SK-N-SH (cell line): ENCODE measurements around the gene KLK14. TPM values are rescaled to one million over a fixed set of nuclear protein-coding genes. Genes with fewer than 3 reads are reported as not detected.

Experiments used
- CTCF ChIA-PET: fragments of 300-600, 350-600 bp; formaldehyde crosslinking; extraction: SDS; loops from one replicate; lab custom pipeline; 2021; lab: Yijun Ruan, JAX
- POLR2A ChIA-PET: fragments of 350-600 bp; sonication (Branson Sonifier 250); formaldehyde crosslinking; extraction: SDS; loops from one replicate; lab custom pipeline; 2020; ENCODE audit warnings: antibody characterized with exemption, inconsistent platforms; lab: Yijun Ruan, JAX
- DNase-seq: peaks from one replicate; pipeline ENCODE4 v3.0.0; 2012
- H2AFZ ChIP-seq: fragments of 200-600 bp; sonication (generic); 2 replicates; pipeline ENCODE4 v1.8.1; 2016; ENCODE audit warnings: antibody characterized with exemption, mild to moderate bottlenecking, low read depth
- H3F3A ChIP-seq: fragments of 200-600 bp; sonication (generic); replicated peaks from 2 replicates; pipeline ENCODE3; 2016; ENCODE audit warnings: antibody characterized with exemption, mild to moderate bottlenecking; ENCODE audit not compliant: insufficient read depth
- H3K27ac ChIP-seq, 2 experiments: fragments of 200-500 bp in 1 of 2; fragments of 200-600 bp in 1 of 2; sonication (Bioruptor generic) in 1 of 2; sonication (generic), shearing (Covaris generic) in 1 of 2; 2 replicates each; pipeline versions ENCODE4 v1.5.1 to v1.6.1; 2014 to 2016; ENCODE audit warnings: low read depth in 2 of 2, inconsistent platforms in 1 of 2, low read length in 1 of 2, mild to moderate bottlenecking in 1 of 2, mixed read lengths in 1 of 2
- H3K27me3 ChIP-seq: fragments of 200-600 bp; sonication (generic), shearing (Covaris generic); 2 replicates; pipeline ENCODE4 v1.6.1; 2016; ENCODE audit warnings: mixed run types; ENCODE audit not compliant: insufficient read depth
- H3K36me3 ChIP-seq, 2 experiments: fragments of 200-500 bp in 1 of 2; fragments of 200-600 bp in 1 of 2; sonication (Bioruptor generic) in 1 of 2; sonication (generic) in 1 of 2; replicated peaks in 1 of 2; 2 replicates each; pipeline versions ENCODE3 to v1.5.1; 2014 to 2016; ENCODE audit warnings: low read length in 1 of 2, mild to moderate bottlenecking in 1 of 2; ENCODE audit not compliant: insufficient read depth in 2 of 2, control insufficient read depth in 1 of 2
- H3K4me1 ChIP-seq, 2 experiments: fragments of 200-500 bp in 1 of 2; fragments of 200-600 bp in 1 of 2; sonication (Bioruptor generic) in 1 of 2; sonication (generic), shearing (Covaris generic) in 1 of 2; 2 replicates each; pipeline versions ENCODE4 v1.5.1 to v1.6.1; 2014 to 2016; ENCODE audit warnings: low read depth in 1 of 2, low read length in 1 of 2, mixed run types in 1 of 2; ENCODE audit not compliant: insufficient read depth in 2 of 2, control insufficient read depth in 1 of 2
- H3K4me2 ChIP-seq: fragments of 200-600 bp; sonication (generic), shearing (Covaris generic); 2 replicates; pipeline ENCODE4 v1.6.1; 2017; ENCODE audit warnings: mixed run types
- H3K4me3 ChIP-seq, 2 experiments: fragments of 200-500 bp in 1 of 2; fragments of 200-600 bp in 1 of 2; sonication (Bioruptor generic) in 1 of 2; sonication (generic), shearing (Covaris generic) in 1 of 2; 2 replicates each; pipeline versions ENCODE4 v1.5.1 to v1.8.1; 2014 to 2016; ENCODE audit warnings: low read depth in 2 of 2, inconsistent platforms in 1 of 2, low read length in 1 of 2, mild to moderate bottlenecking in 1 of 2, mixed read lengths in 1 of 2, moderate library complexity in 1 of 2
- H3K79me2 ChIP-seq: fragments of 200-600 bp; sonication (generic); 2 replicates; pipeline ENCODE4 v1.8.1; 2017; ENCODE audit warnings: mild to moderate bottlenecking; ENCODE audit not compliant: insufficient read depth
- H3K9ac ChIP-seq: fragments of 200-600 bp; sonication (generic); 2 replicates; pipeline ENCODE4 v1.6.1; 2017; ENCODE audit warnings: mixed run types
- H3K9me2 ChIP-seq: fragments of 200-600 bp; sonication (generic); 2 replicates; pipeline ENCODE4 v1.6.1; 2017; ENCODE audit warnings: mixed run types
- H3K9me3 ChIP-seq: fragments of 200-600 bp; sonication (generic); 2 replicates; pipeline ENCODE4 v1.6.1; 2017; ENCODE audit warnings: mixed run types, mild to moderate bottlenecking, moderate library complexity
- H4K20me1 ChIP-seq: fragments of 200-600 bp; sonication (generic); 2 replicates; pipeline ENCODE4 v1.6.1; 2017; ENCODE audit warnings: mild to moderate bottlenecking, mixed run types; ENCODE audit not compliant: insufficient read depth
- CTCF ChIP-seq: fragments of 200-600 bp; sonication (generic); IDR thresholded peaks from 2 replicates; pipeline ENCODE4 v1.6.1; 2017; ENCODE audit warnings: antibody characterized with exemption, mild to moderate bottlenecking, moderate library complexity
- ELF1 ChIP-seq: IDR thresholded peaks from 2 replicates; pipeline ENCODE4 v1.4.0; 2012
- EZH2phosphoT487 ChIP-seq: fragments of 200-600 bp; sonication (generic); IDR thresholded peaks from 2 replicates; pipeline ENCODE4 v1.6.1; 2017; ENCODE audit warnings: low read depth, mixed run types, mild to moderate bottlenecking, antibody characterized with exemption, moderate library complexity, borderline replicate concordance
- GABPA ChIP-seq: IDR thresholded peaks from 2 replicates; pipeline ENCODE4 v1.4.0; 2012; ENCODE audit warnings: low read depth, mild to moderate bottlenecking
- MXI1 ChIP-seq: IDR thresholded peaks from 2 replicates; pipeline ENCODE4 v1.6.1; 2012; ENCODE audit warnings: mild to moderate bottlenecking, low read depth, low read length, improper control_type of control experiment
- RAD21 ChIP-seq: IDR thresholded peaks from 2 replicates; pipeline ENCODE4 v1.6.1; 2012; ENCODE audit warnings: mild to moderate bottlenecking, low read length
- SIN3A ChIP-seq: IDR thresholded peaks from 2 replicates; pipeline ENCODE4 v1.6.1; 2012; ENCODE audit warnings: low read depth, mild to moderate bottlenecking, low read length, moderate library complexity, borderline replicate concordance
- YY1 ChIP-seq: IDR thresholded peaks from 2 replicates; pipeline ENCODE4 v1.4.0; 2012; ENCODE audit warnings: low read depth, mild to moderate bottlenecking
- ZBTB33 ChIP-seq: IDR thresholded peaks from 2 replicates; pipeline ENCODE4 v1.4.0; 2012; ENCODE audit warnings: low read depth, borderline replicate concordance
- WGBS: methylation state at CpG from one replicate; pipeline ENCODE4 v1.1.6; 2017; ENCODE audit warnings: low lambda C conversion rate; 5-methylcytosine and 5-hydroxymethylcytosine counted together
- polyA plus RNA-seq, 3 experiments: library from polyadenylated mRNA; depleted of rRNA; stranded (reverse); fragments of >200 nt; gene quantifications; 2 replicates each; pipeline ENCODE4 v1.2.3, GENCODE V29; 2012
- TF ChIP-seq, protein P1 (sequence below): IDR thresholded peaks from 2 replicates; pipeline ENCODE4 v1.6.1; 2012; ENCODE audit warnings: mild to moderate bottlenecking, low read depth, low read length, moderate library complexity
- TF ChIP-seq, protein P2 (sequence below): IDR thresholded peaks from 2 replicates; pipeline ENCODE4 v1.4.0; 2012; ENCODE audit warnings: low read depth, borderline replicate concordance

The KLK14 gene
- polyA plus RNA-seq, 1 of the 3 experiments (the other 2 are of a cell fraction): 0.26 TPM

DNA sequence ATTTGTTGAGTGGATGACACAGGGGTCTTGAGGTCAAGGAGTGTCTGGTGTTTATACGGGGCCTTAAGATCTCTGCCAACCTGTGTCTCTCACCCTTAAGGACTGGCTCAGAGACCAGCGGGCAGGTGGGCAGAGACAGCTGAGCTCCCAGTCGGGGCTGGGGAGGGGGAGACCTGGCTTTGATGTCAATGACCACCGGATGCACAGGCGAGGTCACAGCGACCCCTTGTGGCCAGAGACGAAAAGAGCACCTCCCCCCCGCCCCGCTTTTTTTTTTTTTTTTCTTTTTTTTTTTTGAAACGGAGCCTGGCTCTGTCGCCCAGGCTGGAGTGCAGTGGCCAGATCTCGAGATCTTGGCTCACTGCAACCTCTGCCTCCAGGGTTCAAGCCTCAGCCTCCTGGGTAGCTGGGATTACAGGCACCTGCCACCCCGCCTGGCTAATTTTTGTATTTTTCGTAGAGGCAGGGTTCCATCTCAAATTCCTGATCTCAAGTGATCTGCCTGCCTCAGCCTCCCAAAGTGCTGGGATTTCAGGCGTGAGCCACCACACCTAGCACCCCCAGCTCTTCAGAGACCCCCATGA lies 12.1 kb upstream of the KLK14 start:
- Histone ChIP-seq H3F3A (no peaks in the 10 kb centered on the region), H3K4me3 (no peak overlapping the region; a peak in 1 of 4 replicates), H3K9me3 (no peaks in the 10 kb centered on the region), H3K27ac (no peak overlapping the region), H2AFZ (no peak overlapping the region), H3K9me2 (no peaks in the 10 kb centered on the region), H3K79me2 (no peaks in the 10 kb centered on the region), H3K36me3 (peaks cover 2 to 13% of the 10 kb centered on the region in 2 experiments), H3K27me3 (no peaks in the 10 kb centered on the region), H3K4me1 (no peaks in the 10 kb centered on the region; a peak in 1 of 4 replicates), H3K4me2 (no peak overlapping the region), H3K9ac (no peak overlapping the region), H4K20me1 (peaks cover 10% of the 10 kb centered on the region; the same call in 1 of the 2 replicates)
- TF ChIP-seq CTCF (peak; percentile 74), ELF1 (no peak), RAD21 (peak; percentile 63)
- WGBS: 35% methylated on average over 15 of the region's 15 CpGs
- POLR2A ChIA-PET: interaction anchor here (0.5 kb wide), 1 partner anchor 150 kb away, joined by 3 read pairs; no protein-coding TSS in a partner anchor
- CTCF ChIA-PET: interaction anchor here (0.6 to 4.2 kb wide), 10 partner anchors 9 to 78 kb away, joined by 3 to 30 read pairs (median 4); no protein-coding TSS in a partner anchor
- DNase-seq: peak; percentile 89

- TF ChIP-seq ZBTB33 (no peak), ELF1 (no peak), EZH2phosphoT487 (no peak), SIN3A (no peak), MXI1 (no peak), GABPA (no peak), RAD21 (no peak), YY1 (no peak)
- TF ChIP-seq, protein P1, sequence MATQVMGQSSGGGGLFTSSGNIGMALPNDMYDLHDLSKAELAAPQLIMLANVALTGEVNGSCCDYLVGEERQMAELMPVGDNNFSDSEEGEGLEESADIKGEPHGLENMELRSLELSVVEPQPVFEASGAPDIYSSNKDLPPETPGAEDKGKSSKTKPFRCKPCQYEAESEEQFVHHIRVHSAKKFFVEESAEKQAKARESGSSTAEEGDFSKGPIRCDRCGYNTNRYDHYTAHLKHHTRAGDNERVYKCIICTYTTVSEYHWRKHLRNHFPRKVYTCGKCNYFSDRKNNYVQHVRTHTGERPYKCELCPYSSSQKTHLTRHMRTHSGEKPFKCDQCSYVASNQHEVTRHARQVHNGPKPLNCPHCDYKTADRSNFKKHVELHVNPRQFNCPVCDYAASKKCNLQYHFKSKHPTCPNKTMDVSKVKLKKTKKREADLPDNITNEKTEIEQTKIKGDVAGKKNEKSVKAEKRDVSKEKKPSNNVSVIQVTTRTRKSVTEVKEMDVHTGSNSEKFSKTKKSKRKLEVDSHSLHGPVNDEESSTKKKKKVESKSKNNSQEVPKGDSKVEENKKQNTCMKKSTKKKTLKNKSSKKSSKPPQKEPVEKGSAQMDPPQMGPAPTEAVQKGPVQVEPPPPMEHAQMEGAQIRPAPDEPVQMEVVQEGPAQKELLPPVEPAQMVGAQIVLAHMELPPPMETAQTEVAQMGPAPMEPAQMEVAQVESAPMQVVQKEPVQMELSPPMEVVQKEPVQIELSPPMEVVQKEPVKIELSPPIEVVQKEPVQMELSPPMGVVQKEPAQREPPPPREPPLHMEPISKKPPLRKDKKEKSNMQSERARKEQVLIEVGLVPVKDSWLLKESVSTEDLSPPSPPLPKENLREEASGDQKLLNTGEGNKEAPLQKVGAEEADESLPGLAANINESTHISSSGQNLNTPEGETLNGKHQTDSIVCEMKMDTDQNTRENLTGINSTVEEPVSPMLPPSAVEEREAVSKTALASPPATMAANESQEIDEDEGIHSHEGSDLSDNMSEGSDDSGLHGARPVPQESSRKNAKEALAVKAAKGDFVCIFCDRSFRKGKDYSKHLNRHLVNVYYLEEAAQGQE: no peak
- TF ChIP-seq, protein P2, sequence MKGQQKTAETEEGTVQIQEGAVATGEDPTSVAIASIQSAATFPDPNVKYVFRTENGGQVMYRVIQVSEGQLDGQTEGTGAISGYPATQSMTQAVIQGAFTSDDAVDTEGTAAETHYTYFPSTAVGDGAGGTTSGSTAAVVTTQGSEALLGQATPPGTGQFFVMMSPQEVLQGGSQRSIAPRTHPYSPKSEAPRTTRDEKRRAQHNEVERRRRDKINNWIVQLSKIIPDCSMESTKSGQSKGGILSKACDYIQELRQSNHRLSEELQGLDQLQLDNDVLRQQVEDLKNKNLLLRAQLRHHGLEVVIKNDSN: no peak
- Histone ChIP-seq H3K4me3 (no peak overlapping the region), H3K79me2 (no peaks in the 10 kb centered on the region), H3K27ac (no peak overlapping the region), H3K4me2 (no peak overlapping the region), H4K20me1 (peaks cover 7% of the 10 kb centered on the region; the same call in 1 of the 2 replicates), H3K9me3 (no peaks in the 10 kb centered on the region), H3K9ac (no peak overlapping the region), H3K4me1 (no peaks in the 10 kb centered on the region; a peak in 1 of 4 replicates), H2AFZ (no peak overlapping the region), H3K36me3 (peaks cover 0 to 8% of the 10 kb centered on the region in 2 experiments), H3K27me3 (no peaks in the 10 kb centered on the region), H3K9me2 (no peaks in the 10 kb centered on the region), H3F3A (no peaks in the 10 kb centered on the region)
- POLR2A ChIA-PET: interaction anchor here (0.5 kb wide), 1 partner anchor 149 kb away, joined by 3 read pairs; no protein-coding TSS in a partner anchor
- 86% methylated on average over 22 of the region's 22 CpGs for WGBS
- DNase-seq: no peak
- CTCF ChIA-PET: interaction anchor here (0.6 to 4.2 kb wide), 9 partner anchors 13 to 158 kb away, joined by 3 to 30 read pairs (median 4); no protein-coding TSS in a partner anchor
These were observed 11.0 kb upstream of the KLK14 start for GRCh38 chr19:51093510-51094345.
